HL-60 (cell line): ENCODE results near the gene ITPA.

ENCODE experiments used
- CTCF ChIP-seq: IDR thresholded peaks from one replicate; pipeline ENCODE4 v1.5.1; 2011; ENCODE audit warnings: low read length, control low read depth, inconsistent platforms; ENCODE audit not compliant: insufficient read depth
- GABPA ChIP-seq: IDR thresholded peaks from 2 replicates; pipeline ENCODE4 v1.6.1; 2012; ENCODE audit warnings: low read depth
- POLR2AphosphoS5 ChIP-seq: IDR thresholded peaks from 2 replicates; pipeline ENCODE4 v1.6.1; 2012; ENCODE audit warnings: low read depth
- REST ChIP-seq: IDR thresholded peaks from 2 replicates; pipeline ENCODE4 v1.6.1; 2012; ENCODE audit warnings: low read depth; ENCODE audit not compliant: insufficient replicate concordance
- SPI1 ChIP-seq: IDR thresholded peaks from 2 replicates; pipeline ENCODE4 v1.6.1; 2012; ENCODE audit warnings: low read depth, mild to moderate bottlenecking, borderline replicate concordance

- TF ChIP-seq CTCF (no peak), POLR2AphosphoS5 (no peak), REST (no peak), GABPA (no peak), SPI1 (no peak)
These were observed 18.6 kb upstream of the ITPA start for GRCh38 chr20:3190681-3191111.
